CD4-positive, alpha-beta memory T cell (primary cell): ENCODE measurements around the gene EML6. TPM values are rescaled to one million over a fixed set of nuclear protein-coding genes. Genes with fewer than 3 reads are reported as not detected.

Source experiments
- CTCF ChIA-PET: fragments of 350-600 bp; sonication (Branson Sonifier 250); formaldehyde crosslinking; loops from one replicate; lab custom pipeline; 2021; ENCODE audit warnings: inconsistent platforms; ENCODE audit not compliant: partially characterized antibody; lab: Charles Lee
- POLR2A ChIA-PET: fragments of 350-600 bp; sonication (Branson Sonifier 250); formaldehyde crosslinking; loops from one replicate; lab custom pipeline; 2021; ENCODE audit not compliant: partially characterized antibody; lab: Charles Lee
- DNase-seq, 5 donors: peaks; one replicate each; pipeline versions ENCODE4 v3.0.0 to v3.0.0-alpha.2; 2020 to 2022; ENCODE audit warnings: mixed read lengths in 1 of 5
- H3K27ac ChIP-seq: one replicate; pipeline ENCODE4 v1.7.0; 2013; ENCODE audit warnings: low read depth, low read length
- H3K27me3 ChIP-seq: 2 replicates; pipeline ENCODE4 v1.7.0; 2013; ENCODE audit warnings: mild to moderate bottlenecking, low read length, moderate library complexity; ENCODE audit not compliant: insufficient read depth
- H3K36me3 ChIP-seq: 2 replicates; pipeline ENCODE4 v1.7.0; 2013; ENCODE audit warnings: mild to moderate bottlenecking, low read length, moderate library complexity; ENCODE audit not compliant: insufficient read depth
- H3K4me1 ChIP-seq: 2 replicates; pipeline ENCODE4 v1.7.0; 2013; ENCODE audit warnings: mild to moderate bottlenecking, low read length, moderate library complexity; ENCODE audit not compliant: insufficient read depth
- H3K4me3 ChIP-seq, 2 donors: one replicate each; pipeline ENCODE4 v1.7.0; 2013; ENCODE audit warnings: low read length in 2 of 2, mild to moderate bottlenecking in 1 of 2
- H3K9me3 ChIP-seq, 2 donors: one replicate each; pipeline ENCODE4 v1.7.0; 2013; ENCODE audit warnings: low read length in 2 of 2, control low read depth in 1 of 2; ENCODE audit not compliant: control insufficient read depth in 1 of 2
- H3K27ac Mint-ChIP-seq, 7 donors: one replicate each; pipeline ENCODE4 v1.8.0; 2020 to 2021; ENCODE audit warnings: mixed read lengths in 7 of 7, mild to moderate bottlenecking in 6 of 7, inconsistent platforms in 3 of 7, moderate library complexity in 3 of 7
- H3K27me3 Mint-ChIP-seq, 2 donors: one replicate each; pipeline ENCODE4 v1.8.0; 2020 to 2021; ENCODE audit warnings: mixed read lengths in 2 of 2
- H3K36me3 Mint-ChIP-seq, 2 donors: one replicate each; pipeline ENCODE4 v1.8.0; 2020 to 2021; ENCODE audit warnings: mixed read lengths in 2 of 2, inconsistent platforms in 1 of 2, mild to moderate bottlenecking in 1 of 2
- H3K4me1 Mint-ChIP-seq, 4 donors: one replicate each; pipeline ENCODE4 v1.8.0; 2020 to 2021; ENCODE audit warnings: mixed read lengths in 4 of 4, mild to moderate bottlenecking in 1 of 4
- H3K4me3 Mint-ChIP-seq, 8 donors: one replicate each; pipeline ENCODE4 v1.8.0; 2020 to 2021; ENCODE audit warnings: mixed read lengths in 8 of 8, mild to moderate bottlenecking in 7 of 8, moderate library complexity in 6 of 8, inconsistent platforms in 3 of 8
- H3K9me3 Mint-ChIP-seq, 8 donors: one replicate each; pipeline ENCODE4 v1.8.0; 2020 to 2021; ENCODE audit warnings: mixed read lengths in 8 of 8, mild to moderate bottlenecking in 5 of 8, inconsistent platforms in 3 of 8, moderate library complexity in 1 of 8
- intact Hi-C: fragments of 100-400 bp; cut with micrococcal nuclease; formaldehyde crosslinking; loops from one replicate; pipeline ENCODE4 v1.15.1; 2023
- polyA plus RNA-seq, 2 donors: library from polyadenylated mRNA; unstranded; fragments of 300-500 nt; fragmentation: Illumina TruSeq; gene quantifications; one replicate each; pipeline ENCODE4 v1.2.3, GENCODE V29; 2021
- total RNA-seq, 2 experiments: library from RNA; stranded (reverse); gene quantifications; one replicate each; pipeline ENCODE4 v1.2.3, GENCODE V29; 2021

EML6 gene
- total and polyA plus RNA-seq, 4 experiments from 2014 or later: 0.02 to 3.9 (median 1.8) TPM; not detected in 1

- Mint-ChIP-seq H3K4me3 (peak overlapping the region in 2 of 8 donors; percentile 18 to 59), H3K4me1 (peaks cover 22 to 53% (median 43%) of the 10 kb centered on the region in 4 donors)
These were observed 289.4 kb downstream of the EML6 start for GRCh38 chr2:55012672-55013484.

GRCh38 chr2:55013936-55014335 lies 290.5 kb downstream of the EML6 start:
- Mint-ChIP-seq H3K4me1 (peaks cover 24 to 62% (median 47%) of the 10 kb centered on the region in 4 donors), H3K27me3 (no peaks in the 10 kb centered on the region), H3K9me3 (no peaks in the 10 kb centered on the region), H3K4me3 (no peak overlapping the region), H3K27ac (peak overlapping the region in 1 of 7 donors; percentile 80), H3K36me3 (peaks cover 1 to 6% of the 10 kb centered on the region in 2 donors)
- Histone ChIP-seq H3K9me3 (no peaks in the 10 kb centered on the region), H3K27ac (no peak overlapping the region), H3K4me1 (peaks cover 45% of the 10 kb centered on the region), H3K27me3 (no peaks in the 10 kb centered on the region), H3K36me3 (no peaks in the 10 kb centered on the region), H3K4me3 (no peak overlapping the region)
- DNase-seq: peak in 1 of 5 donors; percentile 19
- intact Hi-C loops: loop anchor here (2.0 to 10.0 kb wide), 3 partner anchors 112 to 489 kb away; no protein-coding TSS in a partner anchor
- POLR2A ChIA-PET: interaction anchor here (1.2 to 1.3 kb wide), 2 partner anchors 37 to 159 kb away, joined by 3 to 4 read pairs; no protein-coding TSS in a partner anchor
- CTCF ChIA-PET: interaction anchor here (0.6 to 13.7 kb wide), 14 partner anchors 11 to 176 kb away, joined by 3 to 177 read pairs (median 6); partner anchors contain the start of gene RTN4

More at GRCh38 chr2:55012672-55013484, 289.4 kb downstream of the EML6 start:
- DNase-seq: no peak
- Mint-ChIP-seq H3K27me3 (no peaks in the 10 kb centered on the region), H3K27ac (peak overlapping the region; percentile 65 to 87 (median 79)), H3K36me3 (peaks cover 0 to 4% of the 10 kb centered on the region in 2 donors), H3K9me3 (no peaks in the 10 kb centered on the region)
- H3K36me3 ChIP-seq: no peaks in the 10 kb centered on the region
- H3K9me3 ChIP-seq: no peaks in the 10 kb centered on the region
- intact Hi-C loops: loop anchor here (5.0 to 10.0 kb wide), 2 partner anchors 111 to 488 kb away; no protein-coding TSS in a partner anchor
- no peak overlapping the region for H3K4me3 ChIP-seq
- peaks cover 53% of the 10 kb centered on the region for H3K4me1 ChIP-seq
- ChIA-PET POLR2A (interaction anchor here (1.1 to 4.5 kb wide), 4 partner anchors 21 to 161 kb away, joined by 3 to 42 read pairs (median 4); partner anchors contain the start of gene RTN4), CTCF (interaction anchor here (1.1 to 13.7 kb wide), 13 partner anchors 12 to 211 kb away, joined by 3 to 177 read pairs (median 5); partner anchors contain the start of gene RTN4)
- no peak overlapping the region for H3K27ac ChIP-seq
- H3K27me3 ChIP-seq: no peaks in the 10 kb centered on the region

GRCh38 chr2:55014962-55015939 lies 291.8 kb downstream of the EML6 start:
- H3K4me3 Mint-ChIP-seq: no peak overlapping the region
- Histone ChIP-seq H3K4me1 (peaks cover 34% of the 10 kb centered on the region), H3K36me3 (no peaks in the 10 kb centered on the region), H3K4me3 (no peak overlapping the region), H3K9me3 (no peaks in the 10 kb centered on the region), H3K27me3 (no peaks in the 10 kb centered on the region), H3K27ac (no peak overlapping the region)
- no peaks in the 10 kb centered on the region for H3K27me3 Mint-ChIP-seq
- DNase-seq: peak; percentile 37 to 51 (median 44)
- H3K9me3 Mint-ChIP-seq: peaks cover 0 to 9% (median under 1%) of the 10 kb centered on the region in 8 donors
- H3K36me3 Mint-ChIP-seq: peaks cover 14 to 15% of the 10 kb centered on the region in 2 donors
- H3K4me1 Mint-ChIP-seq: peaks cover 27 to 64% (median 48%) of the 10 kb centered on the region in 4 donors
- H3K27ac Mint-ChIP-seq: peak overlapping the region in 4 of 7 donors; percentile 45 to 81 (median 70)
- CTCF ChIA-PET: interaction anchor here (0.5 to 13.7 kb wide), 11 partner anchors 9 to 310 kb away, joined by 3 to 177 read pairs (median 4); no protein-coding TSS in a partner anchor
- POLR2A ChIA-PET: interaction anchor here (1.1 to 1.6 kb wide), 3 partner anchors 35 to 217 kb away, joined by 3 to 4 read pairs (median 4); partner anchors contain the start of genes CLHC1, RPS27A and RTN4
- intact Hi-C loops: loop anchor here (1.0 to 10.0 kb wide), 7 partner anchors 35 to 490 kb away; partner anchors contain the start of gene RTN4

GRCh38 chr2:55017428-55017827 lies 294.0 kb downstream of the EML6 start:
- H3K27ac Mint-ChIP-seq: no peak overlapping the region
- Histone ChIP-seq H3K36me3 (no peaks in the 10 kb centered on the region), H3K27me3 (no peaks in the 10 kb centered on the region), H3K4me1 (peaks cover 21% of the 10 kb centered on the region), H3K27ac (no peak overlapping the region), H3K9me3 (no peaks in the 10 kb centered on the region), H3K4me3 (no peak overlapping the region)
- H3K9me3 Mint-ChIP-seq: peaks cover 0 to 9% (median under 1%) of the 10 kb centered on the region in 8 donors
- DNase-seq: no peak
- peaks cover 22 to 47% (median 39%) of the 10 kb centered on the region in 4 donors for H3K4me1 Mint-ChIP-seq
- H3K27me3 Mint-ChIP-seq: no peaks in the 10 kb centered on the region
- intact Hi-C loops: loop anchor here (5.0 to 10.0 kb wide), 2 partner anchors 205 to 493 kb away; no protein-coding TSS in a partner anchor
- CTCF ChIA-PET: interaction anchor here (1.4 to 13.7 kb wide), 5 partner anchors 7 to 158 kb away, joined by 6 to 177 read pairs (median 19); no protein-coding TSS in a partner anchor
- POLR2A ChIA-PET: no interaction called here
- H3K4me3 Mint-ChIP-seq: no peak overlapping the region
- peaks cover 18% of the 10 kb centered on the region in 2 donors for H3K36me3 Mint-ChIP-seq

- no peak overlapping the region for H3K4me3 Mint-ChIP-seq
- no peak overlapping the region for H3K27ac Mint-ChIP-seq
- no peaks in the 10 kb centered on the region for H3K27me3 ChIP-seq
- H3K36me3 ChIP-seq: no peaks in the 10 kb centered on the region
- H3K9me3 Mint-ChIP-seq: peaks cover 0 to 9% (median under 1%) of the 10 kb centered on the region in 8 donors
- H3K27ac ChIP-seq: no peak overlapping the region
- H3K36me3 Mint-ChIP-seq: peaks cover 18% of the 10 kb centered on the region in 2 donors
- peaks cover 21% of the 10 kb centered on the region for H3K4me1 ChIP-seq
- intact Hi-C loops: loop anchor here (5.0 to 10.0 kb wide), 2 partner anchors 204 to 493 kb away; no protein-coding TSS in a partner anchor
- H3K27me3 Mint-ChIP-seq: no peaks in the 10 kb centered on the region
- POLR2A ChIA-PET: interaction anchor here (2.1 kb wide), 1 partner anchor 32 kb away, joined by 9 read pairs; the partner anchor contains the start of gene RTN4
- H3K9me3 ChIP-seq: no peaks in the 10 kb centered on the region
- CTCF ChIA-PET: interaction anchor here (13.7 kb wide), 1 partner anchor 150 kb away, joined by 177 read pairs; no protein-coding TSS in a partner anchor
- peaks cover 19 to 43% (median 37%) of the 10 kb centered on the region in 4 donors for H3K4me1 Mint-ChIP-seq
- no peak for DNase-seq
- no peak overlapping the region for H3K4me3 ChIP-seq
These were observed 294.4 kb downstream of the EML6 start for GRCh38 chr2:55017880-55018279.

- ChIA-PET CTCF (interaction anchor here (13.7 kb wide), 1 partner anchor 150 kb away, joined by 177 read pairs; no protein-coding TSS in a partner anchor), POLR2A (interaction anchor here (1.0 to 2.1 kb wide), 2 partner anchors 30 to 31 kb away, joined by 4 to 9 read pairs; partner anchors contain the start of gene RTN4)
- peaks cover 15 to 37% (median 32%) of the 10 kb centered on the region in 4 donors for H3K4me1 Mint-ChIP-seq
- no peak for DNase-seq
- H3K27me3 Mint-ChIP-seq: no peaks in the 10 kb centered on the region
- Histone ChIP-seq H3K4me3 (no peak overlapping the region), H3K27me3 (no peaks in the 10 kb centered on the region), H3K9me3 (no peaks in the 10 kb centered on the region), H3K36me3 (no peaks in the 10 kb centered on the region), H3K4me1 (peaks cover 23% of the 10 kb centered on the region), H3K27ac (no peak overlapping the region)
- peaks cover 0 to 9% (median under 1%) of the 10 kb centered on the region in 8 donors for H3K9me3 Mint-ChIP-seq
- H3K27ac Mint-ChIP-seq: peak overlapping the region in 2 of 7 donors; percentile 25 to 34
- peaks cover 18% of the 10 kb centered on the region in 2 donors for H3K36me3 Mint-ChIP-seq
- intact Hi-C loops: loop anchor here (5.0 to 10.0 kb wide), 2 partner anchors 204 to 494 kb away; no protein-coding TSS in a partner anchor
- no peak overlapping the region for H3K4me3 Mint-ChIP-seq
These were observed 295.2 kb downstream of the EML6 start for GRCh38 chr2:55018619-55019018.
